GM03348 (cell line): Measurements from ENCODE around the gene AP1AR.

Source experiments
- DNase-seq: peaks from one replicate; pipeline ENCODE4 v3.0.0; 2012; ENCODE audit warnings: low spot score

AP1AR gene

DNA sequence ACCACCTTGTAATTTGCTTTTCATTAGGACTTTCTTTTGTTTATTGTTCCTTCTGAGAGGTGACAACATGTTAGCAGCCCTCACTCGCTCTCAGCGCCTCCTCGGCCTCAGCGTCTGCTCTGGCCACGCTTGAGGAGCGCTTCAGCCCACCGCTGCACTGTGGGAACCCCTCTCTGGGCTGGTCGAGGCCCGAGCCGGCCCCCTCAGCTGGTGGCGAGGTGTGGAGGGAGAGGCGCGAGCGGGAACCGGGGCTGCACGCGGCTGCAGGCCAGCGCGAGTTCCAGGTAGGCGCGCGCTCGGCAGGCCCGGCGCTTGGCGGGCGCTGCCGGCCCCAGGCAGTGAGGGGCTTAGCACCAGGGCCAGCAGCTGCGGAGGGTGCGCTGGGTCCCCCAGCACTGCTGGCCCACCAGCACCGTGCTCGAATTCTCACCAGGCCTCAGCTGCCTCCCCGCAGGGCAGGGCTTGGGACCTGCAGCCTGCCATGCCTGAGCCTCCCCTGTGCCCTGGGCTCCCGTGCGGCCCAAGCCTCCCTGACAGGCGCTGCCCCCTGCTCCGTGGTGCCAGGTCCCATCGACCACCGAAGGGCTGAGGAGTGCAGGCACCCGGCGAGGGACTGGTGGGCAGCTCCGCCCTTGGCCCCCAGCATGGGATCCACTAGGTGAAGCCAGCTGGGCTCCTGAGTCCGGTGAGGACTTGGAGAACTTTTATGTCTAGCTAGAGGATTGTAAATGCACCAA lies 9.2 kb upstream of the AP1AR start:
- no peak for DNase-seq

DNA sequence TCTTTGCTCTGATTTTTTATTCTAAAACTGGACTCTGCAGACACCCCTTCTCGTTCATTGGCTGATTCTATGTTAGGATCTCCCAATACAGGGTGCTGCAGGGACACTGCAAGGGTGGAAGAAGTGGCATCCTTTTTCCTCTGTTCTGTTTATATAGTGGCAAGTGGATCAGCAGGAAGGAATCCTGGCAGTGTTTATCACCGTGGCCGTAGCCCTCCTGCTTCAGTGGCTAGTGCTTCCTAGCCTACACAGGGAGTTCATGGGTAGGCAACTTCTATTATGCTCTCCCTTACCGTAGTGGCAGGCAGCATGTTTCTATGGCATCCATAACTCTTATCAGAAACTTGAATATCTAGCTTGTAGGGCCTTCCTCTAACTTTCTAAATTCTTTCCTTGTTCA lies 6.4 kb upstream of the AP1AR start:
- no peak for DNase-seq

DNA sequence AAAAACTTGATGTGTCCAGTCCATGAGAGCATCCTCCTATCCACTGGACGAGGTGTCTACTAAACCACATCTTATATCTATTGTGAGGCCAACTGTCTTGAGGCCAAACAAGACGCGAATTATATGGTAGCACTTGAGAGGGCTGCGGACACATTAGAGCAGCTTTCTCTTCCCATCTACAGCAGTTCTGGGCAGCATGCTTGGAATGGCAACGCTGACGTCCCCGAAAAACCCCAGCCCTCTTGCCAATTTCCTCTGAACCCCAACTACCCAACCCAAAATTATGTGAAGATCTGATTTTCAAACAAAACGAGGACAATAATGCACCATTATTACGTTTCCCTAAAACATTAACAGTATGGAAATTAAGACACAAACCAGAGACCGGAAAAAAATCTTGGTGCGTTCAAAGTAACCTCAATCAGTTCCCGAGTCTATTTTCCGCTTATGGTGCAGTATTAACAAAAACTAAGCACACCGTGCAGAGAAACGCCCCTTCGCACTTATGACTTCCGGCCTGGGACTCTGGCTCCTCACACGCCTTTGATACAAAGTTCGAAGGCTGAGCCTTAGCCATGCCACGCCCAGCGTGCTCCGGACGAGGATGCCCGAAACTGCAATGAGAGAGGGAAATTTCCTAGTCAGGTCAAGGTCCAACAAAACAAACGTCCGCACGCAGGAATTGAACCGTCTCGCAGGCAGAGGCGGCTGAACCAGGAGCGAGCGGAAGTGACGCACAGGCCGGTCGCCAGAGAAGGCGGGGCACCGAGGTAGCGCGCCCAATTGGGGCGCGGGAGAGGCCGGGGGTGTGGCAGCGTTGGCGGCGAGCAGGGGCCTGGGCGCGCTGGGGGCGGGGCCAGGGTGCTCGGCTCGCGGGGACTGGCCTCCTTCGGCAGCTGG lies 458 bp upstream of the AP1AR start:
- DNase-seq, result peak; percentile 99

DNA sequence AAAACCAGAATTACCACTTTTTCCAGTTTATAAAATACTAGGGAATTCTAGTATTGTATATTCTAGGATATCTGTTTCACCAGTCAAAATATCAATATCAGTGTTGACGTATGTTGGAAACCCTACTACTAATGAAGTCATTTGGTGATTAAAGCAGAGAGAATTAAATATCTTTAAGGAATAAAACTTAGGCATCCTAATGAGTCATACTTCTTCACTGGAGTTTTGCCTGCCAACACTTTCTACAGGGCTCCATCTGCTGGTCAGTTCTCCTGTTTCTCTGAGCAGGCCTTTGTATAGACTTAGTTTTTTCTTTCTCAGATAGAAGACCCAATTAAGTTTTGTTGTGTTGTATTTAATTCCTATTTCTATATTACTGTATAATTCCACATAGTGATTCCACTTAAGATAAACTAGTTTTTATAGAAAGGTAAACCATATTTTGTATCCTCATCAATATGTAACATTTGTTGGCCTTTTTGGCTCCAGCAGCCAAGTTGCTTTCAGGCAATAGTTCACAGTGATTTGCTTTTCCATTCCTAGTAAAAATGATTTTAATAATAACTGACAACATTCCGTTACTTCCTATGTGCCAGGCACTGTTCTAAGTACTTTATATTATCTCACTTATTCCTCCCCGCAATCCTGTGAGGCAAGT lies 3.5 kb downstream of the AP1AR start:
- DNase-seq, result peak; percentile 80

DNA sequence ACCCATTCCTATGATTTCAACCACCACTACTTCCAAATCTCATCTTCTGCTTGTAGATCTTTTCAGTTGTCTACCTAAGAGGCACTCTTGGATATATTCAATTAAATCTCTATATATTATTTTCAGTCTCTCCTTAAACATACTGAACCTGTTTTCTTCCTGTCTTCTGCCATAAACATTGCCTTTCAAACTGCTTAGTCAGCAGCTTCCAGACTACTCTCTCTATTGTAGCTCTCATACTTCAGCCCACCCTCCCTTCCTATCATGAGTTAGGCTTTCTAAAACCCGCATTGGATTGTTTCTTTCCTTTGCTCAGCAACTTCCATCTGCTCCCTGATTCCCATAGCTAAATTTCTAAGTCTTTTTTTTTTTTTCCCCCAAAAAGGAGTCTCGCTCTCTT lies 4.5 kb downstream of the AP1AR start:
- no peak for DNase-seq

DNA sequence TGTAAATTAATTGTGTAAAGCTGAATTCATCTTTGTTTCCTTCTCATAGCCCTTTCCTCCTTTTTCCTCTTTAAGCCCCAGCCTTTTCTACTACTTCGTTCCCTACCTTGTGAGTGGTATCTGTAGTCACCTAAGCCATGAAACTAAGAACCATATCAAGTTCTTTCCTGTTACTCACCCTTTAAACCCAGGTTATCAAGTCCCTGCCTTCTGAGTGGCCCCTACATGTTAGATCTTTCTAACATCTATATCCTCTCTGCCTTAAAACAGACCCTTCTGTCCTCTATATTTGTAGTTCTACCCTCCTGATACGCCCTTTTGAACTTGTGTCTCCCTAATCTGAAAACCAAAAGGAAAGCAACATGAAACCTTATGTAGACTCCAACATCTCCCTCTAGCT lies 7.2 kb downstream of the AP1AR start:
- no peak for DNase-seq

DNA sequence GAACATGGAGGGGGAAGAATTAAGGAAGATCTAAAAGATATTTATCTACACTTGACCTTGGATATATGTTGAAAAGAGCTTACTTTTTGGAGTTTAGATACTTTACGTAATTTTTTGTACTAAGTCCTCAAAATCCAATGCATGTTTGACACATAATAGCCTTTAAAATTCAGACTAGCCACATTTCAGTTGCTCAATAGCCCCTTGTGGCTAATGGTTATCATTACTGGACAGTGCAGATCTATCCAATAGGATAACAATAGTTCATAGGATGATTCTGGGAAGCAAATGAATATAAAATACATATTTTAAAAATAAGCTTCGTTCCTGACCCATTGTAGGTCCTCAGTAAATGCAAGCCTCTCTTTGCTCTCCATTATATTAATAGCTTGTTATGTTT lies 13.8 kb downstream of the AP1AR start:
- peak; percentile 5 for DNase-seq

DNA sequence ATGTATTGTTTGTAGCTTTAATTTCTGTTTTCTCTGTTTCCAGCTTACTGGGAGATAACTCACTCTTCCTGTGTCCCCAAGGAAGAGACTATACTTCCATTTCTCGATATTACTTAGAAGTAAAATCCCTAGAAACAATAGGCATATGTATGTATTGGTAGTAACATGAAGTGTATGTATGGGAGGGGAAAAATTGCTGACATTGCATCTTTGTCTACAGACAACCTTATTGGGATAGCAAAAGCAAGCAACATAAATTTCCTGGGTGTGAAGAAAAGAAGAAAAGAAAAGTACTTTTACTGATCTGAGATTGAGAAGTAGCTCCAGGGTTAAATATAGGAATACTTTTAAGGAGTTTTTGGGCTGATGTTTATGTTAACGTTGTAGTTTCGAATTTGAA lies 15.4 kb downstream of the AP1AR start:
- DNase-seq, result no peak

DNA sequence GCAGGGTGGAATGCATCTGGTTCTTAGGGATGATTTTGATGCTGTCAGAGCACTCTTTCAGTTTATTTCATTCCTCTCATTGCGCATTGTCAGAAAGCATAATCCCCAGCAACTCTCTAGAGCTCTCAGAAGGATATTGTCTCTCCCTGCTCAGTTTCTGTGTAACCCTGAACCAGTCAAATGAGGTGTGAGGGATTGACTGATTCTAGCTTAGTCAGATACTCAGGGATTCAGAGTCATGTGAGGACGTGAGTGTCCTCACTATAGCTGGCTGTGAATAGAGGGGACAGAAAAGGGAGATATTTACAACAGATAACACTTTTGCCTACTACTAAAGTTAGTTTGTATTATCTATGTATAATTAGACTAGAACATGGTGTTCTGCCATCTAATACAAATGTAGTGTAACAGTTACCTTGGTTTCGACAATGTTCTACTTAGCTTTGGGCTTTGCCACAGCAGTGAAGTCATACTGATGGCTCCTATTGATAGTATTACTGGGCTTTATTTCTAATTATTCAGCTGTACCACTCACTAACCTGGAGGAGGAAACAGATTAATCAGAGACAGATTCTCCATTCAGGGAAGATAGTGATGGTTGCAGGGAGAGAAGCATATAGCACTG lies 19.5 kb downstream of the AP1AR start:
- no peak for DNase-seq

DNA sequence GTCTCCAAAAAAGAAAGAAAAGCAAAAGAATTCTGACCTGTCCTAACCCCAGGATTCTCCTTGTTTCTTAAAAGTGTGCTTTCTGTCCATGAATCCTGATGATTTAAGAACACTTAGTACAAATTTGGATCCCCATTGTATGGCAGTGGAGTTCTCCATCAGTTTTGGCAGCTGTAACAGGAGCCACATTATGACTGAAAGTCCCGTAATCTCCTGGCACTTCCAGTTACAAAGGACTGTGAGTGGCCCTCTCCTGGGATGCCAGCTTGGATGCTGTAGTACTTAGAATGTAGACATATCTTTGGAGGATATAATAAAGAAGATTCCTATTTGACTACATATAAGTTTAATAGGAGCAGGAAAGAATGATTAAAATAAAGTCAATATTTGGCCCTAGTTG lies 20.6 kb downstream of the AP1AR start:
- no peak for DNase-seq

DNA sequence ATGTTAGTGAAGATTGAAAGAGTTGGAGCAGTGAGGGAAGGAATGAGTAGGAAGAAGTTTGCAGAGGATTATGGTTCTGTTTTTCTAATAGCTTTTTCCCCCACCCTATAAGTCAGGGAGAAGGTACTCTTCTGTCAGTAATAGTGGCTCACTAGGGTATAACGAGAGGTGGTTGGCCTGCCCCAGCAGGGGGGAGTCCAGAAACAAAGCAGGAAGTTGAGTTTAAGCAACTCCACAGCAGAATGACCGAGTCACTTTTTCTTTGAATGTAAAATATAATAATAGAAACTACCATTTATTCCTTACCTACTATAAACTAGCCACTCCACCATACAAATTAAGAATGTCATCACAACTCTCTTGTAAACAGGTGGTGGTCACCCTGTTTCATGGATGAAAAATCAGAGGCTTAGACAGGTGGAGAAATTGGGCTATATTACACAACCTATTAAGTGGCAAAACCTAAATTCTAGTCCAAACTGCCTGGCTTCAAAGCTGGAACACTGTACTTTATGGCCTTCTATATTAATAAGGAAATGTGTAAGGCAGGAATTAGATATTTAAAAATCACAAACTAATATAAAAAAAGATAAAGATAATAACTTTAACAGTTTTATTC lies 21.9 kb downstream of the AP1AR start:
- DNase-seq, result no peak

DNA sequence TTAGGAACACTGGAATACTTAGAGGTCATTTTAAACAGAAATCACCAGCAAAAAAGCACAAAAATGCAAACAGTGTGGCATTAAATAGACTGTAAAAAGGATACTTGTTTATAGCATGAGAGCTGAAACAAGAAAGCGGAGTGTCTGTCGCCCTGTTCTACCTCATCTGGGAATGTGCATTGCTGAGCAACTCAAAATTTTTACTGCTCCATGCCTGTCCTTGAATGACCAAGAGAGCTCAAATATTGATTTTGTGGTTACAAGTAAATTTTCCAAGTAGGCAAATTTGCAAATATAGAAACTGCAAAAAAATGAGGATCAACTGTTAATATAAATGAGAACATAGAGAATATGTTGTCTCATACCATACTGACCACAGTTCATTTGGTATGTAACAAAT lies 25.5 kb downstream of the AP1AR start:
- no peak for DNase-seq

DNA sequence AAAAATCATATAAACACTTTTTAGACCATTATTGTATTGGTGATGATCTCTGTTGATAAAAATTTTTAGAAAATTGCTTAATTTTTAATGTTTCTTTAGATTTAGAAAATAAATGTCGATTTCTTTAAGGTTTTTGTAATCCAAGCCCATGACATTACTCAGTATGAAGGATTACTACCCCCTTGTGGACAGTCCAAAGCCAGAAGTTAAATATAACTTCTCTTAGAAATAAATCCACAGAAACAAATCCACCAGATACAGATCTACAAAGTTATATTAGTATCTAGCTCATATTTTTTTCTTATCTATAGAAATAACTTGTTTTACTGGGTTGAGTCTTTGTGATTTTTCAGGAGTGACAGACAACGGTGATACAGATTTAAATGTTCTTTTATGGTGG lies 35.2 kb downstream of the AP1AR start:
- DNase-seq, result peak; percentile 28

DNA sequence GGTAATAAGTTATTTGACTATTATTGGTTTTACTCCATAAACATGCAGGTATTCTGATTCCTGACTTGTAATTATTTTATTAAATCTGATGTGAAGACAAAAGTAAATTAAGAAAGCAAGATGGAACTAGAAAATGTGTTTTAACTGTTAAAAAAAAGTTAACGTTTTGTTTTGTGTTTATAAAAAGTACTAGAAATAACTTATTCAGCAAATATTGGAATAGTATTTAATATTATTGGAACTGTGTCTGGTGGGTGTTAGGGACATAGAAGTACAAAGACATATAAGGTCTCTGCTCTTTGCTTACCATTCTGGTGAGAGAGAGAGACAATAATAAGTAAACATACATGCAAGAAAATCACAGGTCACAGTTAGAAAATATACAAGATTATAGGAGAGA lies 38.5 kb downstream of the AP1AR start:
- no peak for DNase-seq

DNA sequence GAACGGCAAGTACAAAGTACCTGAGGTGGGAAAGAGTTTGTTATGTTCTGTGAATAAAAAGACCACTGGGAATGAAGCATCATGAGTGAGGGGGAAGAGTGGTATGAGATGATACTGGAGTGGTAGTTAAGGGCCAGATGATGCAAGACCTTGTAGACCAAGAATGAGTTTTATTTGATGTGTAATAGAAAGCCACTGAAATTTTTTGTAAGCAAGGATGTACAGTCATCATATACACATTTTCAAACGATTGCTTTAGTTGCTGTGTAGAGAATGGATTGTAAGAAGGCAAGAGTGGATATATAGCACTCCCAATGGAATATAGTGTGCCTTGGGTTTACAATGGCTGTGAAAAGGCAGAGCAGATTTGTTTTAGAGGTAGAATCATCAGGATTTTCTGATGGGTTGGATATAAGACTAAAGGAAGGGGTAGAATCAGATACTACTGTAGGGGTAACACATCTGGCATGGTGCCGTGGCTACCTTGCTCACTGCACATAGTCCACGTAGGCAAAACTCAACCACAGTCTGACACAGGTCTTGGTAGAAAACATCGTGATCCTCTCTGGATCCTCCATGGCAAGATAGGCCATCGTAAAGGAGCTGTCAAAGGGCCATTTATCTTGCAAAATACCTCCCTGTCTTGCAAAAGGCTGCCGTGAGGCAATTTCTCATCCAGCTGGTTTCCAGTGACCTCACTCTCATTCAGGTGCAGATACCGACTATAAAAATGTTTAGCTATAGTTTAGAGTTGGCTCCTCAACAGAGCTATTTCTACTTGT lies 39.2 kb downstream of the AP1AR start:
- DNase-seq, result peak; percentile 21

DNA sequence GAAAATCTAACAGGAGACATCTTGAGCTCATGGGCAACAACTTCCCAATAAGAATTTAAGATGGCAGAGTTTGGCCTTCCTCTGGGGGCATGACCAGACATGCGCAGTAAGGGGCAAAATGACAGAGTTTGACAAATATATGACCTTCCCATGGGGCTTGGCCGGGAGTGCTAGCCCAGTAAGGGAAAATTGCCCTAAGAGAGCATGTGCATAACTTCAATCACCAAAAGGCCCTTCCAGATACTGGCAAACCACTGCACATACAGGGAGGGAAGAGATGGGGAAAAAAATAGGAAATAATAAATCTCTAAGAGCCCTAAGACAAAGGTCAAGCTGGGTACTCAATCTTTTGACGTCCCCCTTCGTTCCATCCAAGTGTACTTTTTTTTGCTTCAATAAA lies 40.7 kb downstream of the AP1AR start:
- DNase-seq, result no peak

DNA sequence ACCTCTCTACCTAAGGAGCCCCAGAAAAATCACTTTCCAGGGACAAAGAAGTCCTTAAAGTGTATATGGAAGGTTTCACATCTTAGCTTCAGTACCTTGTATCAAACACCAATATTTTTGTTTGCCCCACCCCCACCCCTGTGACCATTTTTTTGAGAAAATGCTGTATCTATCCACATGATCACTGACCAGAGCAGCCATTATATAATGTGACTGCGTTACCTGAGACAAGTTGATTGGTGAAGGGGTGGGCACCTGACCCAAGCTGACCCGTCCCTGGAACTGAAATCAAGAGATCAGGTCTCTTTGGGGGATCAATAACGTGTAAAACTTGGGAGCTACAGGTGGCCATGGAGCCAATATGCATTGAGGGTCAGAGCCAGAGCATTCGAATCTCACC lies 43.4 kb downstream of the AP1AR start:
- no peak for DNase-seq

DNA sequence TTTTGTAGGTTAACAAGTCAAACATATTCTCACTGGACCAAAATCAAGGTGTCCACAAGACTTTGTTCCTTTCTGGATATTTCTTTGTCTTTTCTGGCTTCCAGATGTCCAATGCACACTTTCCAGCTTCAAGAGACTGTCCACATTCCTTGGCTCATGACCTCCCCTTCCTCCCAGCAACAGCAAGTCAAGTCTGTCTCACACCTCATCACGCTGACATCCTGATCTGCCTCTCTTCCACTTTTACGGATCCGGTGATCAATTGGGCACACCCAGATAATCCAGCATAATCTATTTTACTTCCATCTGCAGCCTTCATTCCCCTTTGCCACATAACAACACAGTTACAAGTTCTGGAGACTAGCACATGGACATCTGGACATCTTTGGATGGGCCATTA lies 44.5 kb downstream of the AP1AR start:
- no peak for DNase-seq

DNA sequence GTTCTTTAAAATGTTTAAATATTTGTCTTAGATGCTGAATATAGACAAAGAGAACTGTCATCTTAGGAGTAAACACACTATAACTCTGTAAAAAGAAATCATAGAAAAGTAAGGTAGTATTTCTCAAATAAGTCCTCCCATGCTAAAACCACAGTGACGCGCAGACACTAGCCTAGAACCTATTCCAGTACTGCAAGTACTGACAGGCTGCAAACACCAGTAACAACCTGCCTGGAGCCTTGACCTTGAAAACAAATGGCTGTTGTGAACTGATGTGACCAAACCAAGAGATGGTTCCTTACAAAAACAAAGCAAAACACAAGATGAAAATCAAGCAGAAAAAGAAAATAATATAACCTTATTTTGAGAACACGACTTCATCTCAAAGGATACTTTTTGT lies 45.6 kb downstream of the AP1AR start:
- DNase-seq, result no peak

DNA sequence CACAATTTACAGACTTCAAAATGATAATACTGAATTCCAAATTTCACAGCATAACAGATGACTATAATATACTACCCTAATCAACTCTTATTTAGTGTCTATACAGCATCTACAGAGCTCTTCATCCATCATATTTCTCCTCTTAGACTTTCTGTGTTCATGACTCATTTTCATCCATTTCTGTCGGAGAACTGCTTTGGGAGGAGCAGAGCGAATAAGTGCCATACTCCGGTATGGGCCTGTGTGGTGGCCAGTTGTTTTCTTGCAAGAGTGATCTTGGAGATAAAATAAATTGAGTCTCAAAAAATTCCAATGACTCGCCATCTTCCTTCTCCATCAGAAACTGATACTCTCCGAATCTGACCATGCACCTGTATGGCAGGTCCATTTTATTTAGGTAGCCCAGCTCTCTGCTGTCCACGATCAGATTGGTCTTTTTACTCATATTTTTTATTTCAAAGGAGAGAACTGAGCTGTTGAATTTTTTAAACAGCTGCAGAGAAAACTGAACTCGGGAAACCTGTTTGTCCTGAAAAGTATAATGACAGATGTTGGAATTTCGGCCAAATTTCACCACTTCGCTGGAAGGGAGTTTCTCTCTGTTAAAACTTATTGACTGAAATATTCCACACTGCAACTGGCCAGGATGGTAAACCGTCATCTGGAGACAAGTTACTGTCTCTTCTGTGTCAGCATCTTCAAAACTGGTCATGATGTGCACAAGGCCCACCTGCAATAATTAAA lies 46.3 kb downstream of the AP1AR start:
- no peak for DNase-seq
